HG02623 (cell line): Measurements from ENCODE around the gene CD8B.
"Not testable (repeated sequence)": the region's sequence is repeated elsewhere in the genome, so short reads cannot be mapped to it uniquely, and the experiment has no call there.

Source experiments
- ATAC-seq: cut with Tn5 transposase; IDR thresholded peaks from one replicate; pipeline ENCODE4 v1.9.1; 2021; ENCODE audit warnings: moderate library complexity; ENCODE audit not compliant: unreplicated experiment

CD8B gene

GRCh38 chr2:86836915-86837695 lies 24.6 kb downstream of the CD8B start:
- not testable (repeated sequence) for ATAC-seq

GRCh38 chr2:86835548-86835889 lies 26.2 kb downstream of the CD8B start:
- not testable (repeated sequence) for ATAC-seq

GRCh38 chr2:86833315-86833714 lies 28.4 kb downstream of the CD8B start:
- no peak for ATAC-seq

GRCh38 chr2:86832334-86833096 lies 29.2 kb downstream of the CD8B start:
- no peak for ATAC-seq

GRCh38 chr2:86831537-86831936 lies 30.1 kb downstream of the CD8B start:
- no peak for ATAC-seq

- ATAC-seq: no peak
These were observed 34.7 kb downstream of the CD8B start for GRCh38 chr2:86826951-86827350.

GRCh38 chr2:86825693-86826381 lies 35.8 kb downstream of the CD8B start:
- no peak for ATAC-seq

GRCh38 chr2:86825036-86825692 lies 36.5 kb downstream of the CD8B start:
- no peak for ATAC-seq

GRCh38 chr2:86822668-86823345 lies 38.9 kb downstream of the CD8B start:
- no peak for ATAC-seq

- no peak for ATAC-seq
These were observed 39.8 kb downstream of the CD8B start for GRCh38 chr2:86821842-86822241.

- no peak for ATAC-seq
These were observed 40.4 kb downstream of the CD8B start for GRCh38 chr2:86821306-86821705.

- no peak for ATAC-seq
These were observed 42.7 kb downstream of the CD8B start for GRCh38 chr2:86818957-86819356.

- no peak for ATAC-seq
These were observed 43.4 kb downstream of the CD8B start for GRCh38 chr2:86818114-86818801.

GRCh38 chr2:86815611-86816010 lies 46.1 kb downstream of the CD8B start:
- ATAC-seq: no peak

- ATAC-seq: no peak
These were observed 52.1 kb downstream of the CD8B start for GRCh38 chr2:86809481-86810121.

GRCh38 chr2:86808315-86809161 lies 53.1 kb downstream of the CD8B start:
- peak; percentile 94 for ATAC-seq

GRCh38 chr2:86807468-86808275 lies 54.0 kb downstream of the CD8B start:
- ATAC-seq: peak; percentile 39

GRCh38 chr2:86807133-86807467 lies 54.6 kb downstream of the CD8B start:
- ATAC-seq: no peak
